ENCODE data around the gene PARP1.
"Not testable (repeated sequence)": the region's sequence is repeated elsewhere in the genome, so short reads cannot be mapped to it uniquely, and the experiment has no call there.

Gene PARP1

DNA sequence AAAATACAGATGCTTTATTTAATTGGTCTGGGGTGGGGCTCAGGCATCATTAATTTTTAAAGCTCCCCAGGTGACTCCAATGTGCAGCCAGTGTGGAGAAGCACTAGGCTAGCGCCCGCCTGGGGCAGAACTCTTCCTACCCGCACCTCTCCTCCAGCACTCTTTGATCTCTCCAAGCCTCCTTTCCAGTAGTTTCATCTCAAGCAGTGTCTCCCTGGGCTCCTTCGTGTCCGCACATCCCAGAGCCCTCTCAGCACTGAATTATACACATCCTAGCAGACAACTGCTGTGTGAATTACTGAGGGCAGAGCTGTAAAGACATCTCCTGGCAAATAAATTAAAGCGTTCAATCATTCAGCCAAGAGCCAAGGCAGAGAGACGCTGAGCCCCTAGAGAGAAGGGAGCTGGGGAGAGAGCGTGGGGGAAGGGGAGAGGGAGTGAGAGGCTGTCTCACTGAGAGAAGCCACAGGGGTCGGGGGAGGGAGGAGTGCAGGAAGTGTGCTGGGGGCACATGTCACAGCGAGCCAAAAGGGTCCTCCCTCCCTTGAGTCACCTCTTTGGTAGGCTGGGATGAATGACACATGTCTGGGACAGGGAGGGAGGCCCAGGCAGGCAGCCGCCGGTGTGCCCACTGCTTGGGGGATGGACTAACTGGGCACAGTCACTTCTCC lies 21.0 kb upstream of the PARP1 start:
- peak in 1 of 2 experiments; percentile 32 for DNase-seq

GRCh38 chr1:226428348-226428747 lies 20.5 kb upstream of the PARP1 start:
- DNase-seq = no peak

- no peak for DNase-seq
Observed at GRCh38 chr1:226427131-226427530, 19.2 kb upstream of the PARP1 start.

- not testable (repeated sequence) for DNase-seq
Observed at GRCh38 chr1:226426395-226426794, 18.5 kb upstream of the PARP1 start.

GRCh38 chr1:226425431-226426031 lies 17.6 kb upstream of the PARP1 start:
- peak; percentile 23 to 29 for DNase-seq

DNA sequence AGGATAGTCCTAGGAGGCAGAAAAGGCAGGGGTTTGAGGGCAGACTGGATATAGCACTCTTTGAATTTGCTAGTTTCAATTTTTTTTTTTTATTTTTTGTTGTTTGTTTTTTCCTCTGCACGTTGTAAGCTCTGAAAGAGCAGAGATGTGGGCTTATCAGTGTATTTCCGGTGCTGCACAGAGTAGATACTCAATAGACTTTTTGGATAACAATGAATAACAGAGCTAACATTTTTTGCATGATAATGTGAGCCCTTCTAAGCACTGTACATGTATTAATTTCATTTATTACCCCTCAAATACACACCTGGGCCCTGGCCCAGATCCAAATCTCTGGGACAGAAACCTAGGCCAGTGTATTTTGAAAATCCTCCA lies 17.1 kb upstream of the PARP1 start:
- no peak for DNase-seq

GRCh38 chr1:226424221-226425003 lies 16.5 kb upstream of the PARP1 start:
- peak; percentile 38 to 58 for DNase-seq

DNA sequence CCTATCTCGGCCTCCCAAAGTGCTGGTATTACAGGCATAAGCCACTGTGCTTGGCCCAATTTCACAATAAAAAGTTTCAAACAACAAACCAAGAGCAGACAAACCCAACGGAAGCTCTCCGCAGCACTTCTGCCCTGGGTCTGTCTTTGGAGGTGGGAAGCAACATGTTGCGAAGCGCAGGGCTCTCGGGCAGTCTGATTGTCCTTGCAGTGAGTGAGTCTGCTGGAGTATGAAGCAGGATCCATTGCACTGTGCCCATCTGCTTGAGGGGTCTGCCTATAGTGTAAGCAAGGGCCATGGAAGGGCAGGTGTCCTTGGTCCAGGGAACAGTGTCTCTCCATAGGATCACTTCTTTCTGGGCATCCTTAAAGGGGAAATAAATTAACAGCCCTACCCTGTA lies 14.6 kb upstream of the PARP1 start:
- no peak for DNase-seq

- DNase-seq = no peak
Observed at GRCh38 chr1:226420897-226421296, 13.0 kb upstream of the PARP1 start.

DNA sequence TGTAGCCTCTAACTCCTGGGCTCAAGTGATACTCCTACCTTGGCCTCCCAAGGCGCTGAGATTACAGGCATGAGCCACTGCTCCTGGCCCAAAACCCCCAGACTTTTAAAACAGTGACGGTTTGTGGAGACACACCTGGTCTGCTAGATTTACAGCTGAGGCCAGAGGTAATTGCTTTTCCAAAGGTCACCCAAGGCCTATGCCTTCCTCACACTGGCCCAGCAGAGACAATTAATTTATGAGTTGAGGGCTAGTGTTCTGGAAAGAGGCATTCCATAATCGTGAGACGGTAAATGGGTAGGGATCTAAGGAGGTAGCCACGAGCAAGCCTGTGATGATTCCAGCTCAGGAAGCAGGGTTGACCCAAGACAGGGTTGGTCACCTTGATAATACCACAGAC lies 12.4 kb upstream of the PARP1 start:
- no peak for DNase-seq

DNA sequence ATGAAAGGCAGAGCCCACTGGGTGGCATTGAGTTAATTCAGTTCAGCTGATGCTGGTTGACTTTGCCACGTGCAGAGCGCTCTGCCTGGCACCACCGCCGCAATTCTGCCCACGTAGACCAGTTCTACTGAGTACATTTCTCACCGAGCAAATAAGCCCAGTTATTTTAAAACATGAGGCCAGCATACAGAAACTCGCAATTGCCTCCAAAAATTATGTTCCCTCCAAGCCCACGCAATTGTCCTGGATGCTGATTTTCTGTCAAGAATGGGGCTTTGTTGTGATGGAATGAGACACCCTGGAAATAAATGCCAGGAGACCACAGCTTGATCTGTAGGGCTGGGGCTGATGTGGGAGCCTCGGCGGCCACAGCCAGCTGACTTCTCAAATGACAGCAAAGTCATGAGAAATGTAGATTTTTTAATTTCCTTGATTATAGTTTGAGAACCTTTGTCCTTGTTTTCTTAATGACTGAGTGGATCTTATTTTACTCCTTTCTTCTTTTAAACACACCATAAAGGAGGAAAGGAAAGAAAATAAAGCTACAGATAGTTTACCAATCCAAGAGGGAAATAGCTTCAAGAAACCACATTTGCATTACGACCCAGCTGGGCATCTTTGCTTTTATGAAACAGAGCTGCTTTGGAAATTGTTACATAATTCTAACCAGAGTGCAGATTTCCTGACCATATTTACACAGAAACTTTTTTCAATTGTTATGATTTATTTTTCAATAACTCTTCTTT lies 11.6 kb upstream of the PARP1 start:
- DNase-seq = no peak

GRCh38 chr1:226417830-226418546 lies 10.1 kb upstream of the PARP1 start:
- no peak for DNase-seq

- no peak for DNase-seq
Observed at GRCh38 chr1:226417350-226417749, 9.5 kb upstream of the PARP1 start.

- DNase-seq = no peak
Observed at GRCh38 chr1:226414098-226414698, 6.3 kb upstream of the PARP1 start.

GRCh38 chr1:226411619-226412018 lies 3.7 kb upstream of the PARP1 start:
- DNase-seq = no peak

GRCh38 chr1:226410958-226411357 lies 3.1 kb upstream of the PARP1 start:
- no peak for DNase-seq

- DNase-seq = no peak
Observed at GRCh38 chr1:226409392-226409791, 1.5 kb upstream of the PARP1 start.

GRCh38 chr1:226408285-226409184 lies 642 bp upstream of the PARP1 start:
- no peak for DNase-seq

GRCh38 chr1:226407199-226407496 lies 745 bp downstream of the PARP1 start:
- DNase-seq = no peak

DNA sequence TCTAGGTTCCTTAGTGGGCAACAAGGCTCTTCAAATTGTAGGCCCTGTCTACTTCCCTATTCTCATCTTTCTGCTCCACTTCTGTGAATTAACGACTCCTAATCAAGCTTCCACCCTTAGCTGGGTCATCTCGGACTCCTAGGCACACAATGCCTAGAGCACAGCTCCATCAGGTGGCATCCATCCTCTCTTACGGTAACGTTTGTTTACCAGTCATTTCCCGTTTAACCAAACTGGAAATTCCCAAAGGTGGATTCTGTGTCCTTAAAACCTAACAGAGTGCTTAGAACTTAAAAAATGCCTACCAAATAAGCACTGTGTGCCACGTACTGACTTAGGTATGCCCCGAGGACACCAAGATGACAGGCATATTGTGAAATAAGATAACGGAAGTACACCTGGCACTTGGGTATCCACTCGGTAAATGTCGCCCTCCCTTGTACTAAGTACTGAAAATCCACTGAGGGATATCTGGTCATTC lies 1.5 kb downstream of the PARP1 start:
- DNase-seq = peak; percentile 32 to 71

DNA sequence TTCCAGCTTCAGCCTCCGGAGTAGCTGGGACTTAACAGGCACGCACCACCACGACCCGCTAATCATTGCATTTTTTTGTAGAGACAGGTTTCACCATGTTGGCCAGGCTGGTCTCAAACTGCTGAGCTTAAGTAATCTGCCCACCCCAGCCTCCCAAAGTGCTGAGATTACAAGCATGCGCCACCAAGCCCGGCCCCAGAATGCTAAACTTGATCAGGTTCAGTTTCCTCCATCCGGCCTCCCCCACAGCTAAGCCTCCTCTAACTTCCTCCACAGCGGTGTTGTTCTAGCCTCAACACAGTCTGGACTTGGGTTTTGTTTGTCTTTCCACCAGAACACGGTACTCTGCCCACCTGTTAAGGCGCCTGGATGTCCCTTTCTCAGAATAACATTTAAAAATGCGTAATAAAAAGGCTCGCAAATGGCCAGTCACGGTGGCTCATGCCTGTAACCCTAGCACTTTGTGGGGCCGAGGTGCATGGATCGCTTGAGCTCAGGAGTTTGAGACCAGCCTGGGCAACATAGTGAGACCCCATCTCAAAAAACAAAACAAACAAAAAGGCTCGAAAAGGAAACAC lies 2.4 kb downstream of the PARP1 start:
- DNase-seq = peak; percentile 72
